Measurements from ENCODE around the gene ELAVL4.
A peak's percentile ranks its signal among the peaks of the same experiment; 100 is the strongest.

The ELAVL4 gene

DNA sequence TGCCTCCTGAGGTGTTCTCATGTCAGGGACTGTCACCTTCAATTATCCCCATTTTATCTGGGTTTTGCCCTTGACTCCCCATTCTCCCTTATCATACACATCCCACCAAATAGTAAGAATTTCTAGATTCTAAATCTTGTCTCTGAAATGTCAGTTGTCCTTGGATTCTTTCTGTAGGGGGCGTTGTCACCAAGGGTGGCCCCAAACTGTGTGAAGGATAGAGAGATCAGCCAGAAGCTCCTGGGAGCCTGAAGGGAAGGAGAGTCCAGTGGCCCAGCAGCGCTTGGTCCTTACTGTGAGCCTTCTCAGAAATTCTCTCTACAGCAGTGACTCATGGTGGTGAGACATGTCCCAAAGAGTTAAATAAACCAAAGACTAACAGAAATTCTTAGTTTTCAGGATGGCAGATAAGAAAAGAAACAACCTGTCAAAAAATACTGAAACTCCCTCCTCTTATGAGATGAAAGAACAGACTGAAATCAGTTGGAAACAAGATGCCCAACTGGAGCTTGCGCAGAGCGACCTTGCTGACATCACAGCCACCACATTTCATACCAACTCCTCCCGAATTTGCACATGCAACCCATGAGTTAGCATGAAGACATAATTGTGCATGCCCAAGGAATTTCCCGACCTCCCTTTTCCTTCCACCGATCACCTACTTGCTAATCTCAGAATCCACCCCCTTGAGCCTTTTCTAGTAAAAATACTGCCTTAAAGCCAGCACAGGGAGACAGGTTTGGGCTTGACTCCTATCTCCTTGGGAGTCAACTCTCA lies 109.8 kb downstream of the ELAVL4 start:
- Histone ChIP-seq H3K9ac (ENCODE audit: low read depth, low read length) (no peak overlapping the region), H3K4me1 (ENCODE audit: insufficient read depth, low read length) (no peaks in the 10 kb centered on the region), H3K36me3 (ENCODE audit: insufficient read depth, low read depth, low read length) (no peaks in the 10 kb centered on the region), H3K27me3 (ENCODE audit: insufficient read depth, low read length) (no peaks in the 10 kb centered on the region), H3K9me3 (ENCODE audit: insufficient read depth, low read depth, low read length) (no peaks in the 10 kb centered on the region), H3K4me3 (ENCODE audit: low read length) (no peak overlapping the region), H3K27ac (ENCODE audit: low read length) (no peak overlapping the region)

GRCh38 chr1:50228871-50229384 lies 120.2 kb downstream of the ELAVL4 start:
- no peaks in the 10 kb centered on the region for H3K36me3 ChIP-seq (ENCODE audit: insufficient read depth, low read depth, low read length)
- no peak overlapping the region for H3K4me3 ChIP-seq (ENCODE audit: low read length)
- no peaks in the 10 kb centered on the region for H3K27me3 ChIP-seq (ENCODE audit: insufficient read depth, low read length)

DNA sequence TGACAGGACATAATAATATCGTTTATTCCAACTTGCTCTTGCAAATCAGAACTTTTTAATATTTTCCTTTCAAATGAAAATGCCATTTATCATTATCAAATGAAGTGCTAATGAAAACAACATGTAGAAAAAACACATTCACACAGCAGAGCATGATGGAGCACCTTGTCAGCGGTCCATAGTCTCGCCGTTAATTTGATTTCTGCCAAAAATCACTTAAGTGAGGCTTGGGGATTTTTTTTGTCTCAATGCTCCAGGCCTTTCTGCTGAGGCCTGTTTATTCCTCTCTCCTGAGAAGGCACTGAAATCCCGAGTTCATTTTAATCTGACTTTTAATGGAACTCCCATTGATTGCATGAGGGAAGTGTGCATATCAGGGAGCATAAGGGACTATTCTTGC lies 122.5 kb downstream of the ELAVL4 start:
- Histone ChIP-seq H3K27ac (ENCODE audit: low read length) (no peak overlapping the region), H3K36me3 (ENCODE audit: insufficient read depth, low read depth, low read length) (no peaks in the 10 kb centered on the region), H3K4me3 (ENCODE audit: low read length) (no peak overlapping the region), H3K27me3 (ENCODE audit: insufficient read depth, low read length) (no peaks in the 10 kb centered on the region), H3K4me1 (ENCODE audit: insufficient read depth, low read length) (no peaks in the 10 kb centered on the region), H3K9ac (ENCODE audit: low read depth, low read length) (no peak overlapping the region), H3K9me3 (ENCODE audit: insufficient read depth, low read depth, low read length) (peaks cover 21% of the 10 kb centered on the region)

More at GRCh38 chr1:50228871-50229384, 120.2 kb downstream of the ELAVL4 start:
- Histone ChIP-seq H3K27ac (ENCODE audit: low read length) (no peak overlapping the region), H3K9me3 (ENCODE audit: insufficient read depth, low read depth, low read length) (peaks cover 22% of the 10 kb centered on the region), H3K9ac (ENCODE audit: low read depth, low read length) (no peak overlapping the region), H3K4me1 (ENCODE audit: insufficient read depth, low read length) (no peaks in the 10 kb centered on the region)

GRCh38 chr1:50232336-50232735 lies 123.6 kb downstream of the ELAVL4 start:
- no peaks in the 10 kb centered on the region for H3K36me3 ChIP-seq (ENCODE audit: insufficient read depth, low read depth, low read length)
- peaks cover 24% of the 10 kb centered on the region for H3K9me3 ChIP-seq (ENCODE audit: insufficient read depth, low read depth, low read length)

DNA sequence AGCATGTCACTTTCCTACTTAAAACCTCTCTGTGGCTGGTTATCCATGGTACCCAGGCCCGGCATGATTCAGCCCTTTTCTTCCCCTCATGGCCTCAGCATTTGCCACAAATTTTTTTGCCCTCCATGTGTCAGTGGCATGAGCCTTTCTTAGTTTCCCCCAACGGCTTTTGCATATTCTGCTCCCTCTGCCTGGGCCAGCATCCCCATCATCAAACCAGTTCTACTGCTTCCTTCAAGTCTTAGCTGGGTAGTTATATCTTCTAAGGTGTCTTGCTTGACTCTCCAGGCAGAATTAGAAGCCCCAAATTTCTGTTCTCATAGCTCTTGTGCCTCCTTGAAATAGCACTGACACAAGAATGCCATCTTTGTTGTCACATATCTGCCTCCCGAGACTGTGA lies 127.9 kb downstream of the ELAVL4 start:
- Histone ChIP-seq H3K9ac (ENCODE audit: low read depth, low read length) (no peak overlapping the region), H3K9me3 (ENCODE audit: insufficient read depth, low read depth, low read length) (peaks cover 24% of the 10 kb centered on the region), H3K27me3 (ENCODE audit: insufficient read depth, low read length) (no peaks in the 10 kb centered on the region), H3K27ac (ENCODE audit: low read length) (no peak overlapping the region), H3K4me3 (ENCODE audit: low read length) (no peak overlapping the region), H3K36me3 (ENCODE audit: insufficient read depth, low read depth, low read length) (no peaks in the 10 kb centered on the region), H3K4me1 (ENCODE audit: insufficient read depth, low read length) (no peaks in the 10 kb centered on the region)

More at GRCh38 chr1:50232336-50232735, 123.6 kb downstream of the ELAVL4 start:
- Histone ChIP-seq H3K27me3 (ENCODE audit: insufficient read depth, low read length) (no peaks in the 10 kb centered on the region), H3K9ac (ENCODE audit: low read depth, low read length) (no peak overlapping the region), H3K4me1 (ENCODE audit: insufficient read depth, low read length) (no peaks in the 10 kb centered on the region), H3K27ac (ENCODE audit: low read length) (no peak overlapping the region), H3K4me3 (ENCODE audit: low read length) (no peak overlapping the region)

DNA sequence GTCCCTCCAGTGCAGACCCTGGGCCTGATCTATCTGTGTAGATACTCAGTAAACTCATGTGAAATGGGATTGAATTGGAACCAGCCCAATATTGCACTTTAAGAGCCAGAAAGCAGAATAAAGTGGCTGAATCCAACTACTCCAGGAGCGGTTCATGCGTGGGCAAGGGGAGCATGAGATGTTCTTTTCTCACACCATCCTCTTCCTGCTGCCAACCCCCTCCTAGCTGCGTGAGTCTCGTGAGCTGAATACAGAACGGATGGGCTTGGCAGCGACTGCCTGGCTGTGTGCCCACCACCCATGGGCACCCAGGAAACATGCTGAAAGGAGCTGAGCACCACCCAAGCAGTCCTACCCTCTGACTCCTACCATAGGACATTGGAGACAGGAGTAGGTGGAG lies 128.3 kb downstream of the ELAVL4 start:
- Histone ChIP-seq H3K4me3 (ENCODE audit: low read length) (no peak overlapping the region), H3K4me1 (ENCODE audit: insufficient read depth, low read length) (no peaks in the 10 kb centered on the region), H3K9me3 (ENCODE audit: insufficient read depth, low read depth, low read length) (peaks cover 24% of the 10 kb centered on the region), H3K9ac (ENCODE audit: low read depth, low read length) (no peak overlapping the region), H3K27me3 (ENCODE audit: insufficient read depth, low read length) (no peaks in the 10 kb centered on the region), H3K27ac (ENCODE audit: low read length) (no peak overlapping the region), H3K36me3 (ENCODE audit: insufficient read depth, low read depth, low read length) (no peaks in the 10 kb centered on the region)

- H3K9me3 ChIP-seq (ENCODE audit: insufficient read depth, low read depth, low read length), result no peaks in the 10 kb centered on the region
- no peak overlapping the region for H3K4me3 ChIP-seq (ENCODE audit: low read length)
- no peak overlapping the region for H3K9ac ChIP-seq (ENCODE audit: low read depth, low read length)
- H3K27ac ChIP-seq (ENCODE audit: low read length), result no peak overlapping the region
- no peaks in the 10 kb centered on the region for H3K36me3 ChIP-seq (ENCODE audit: insufficient read depth, low read depth, low read length)
- no peaks in the 10 kb centered on the region for H3K4me1 ChIP-seq (ENCODE audit: insufficient read depth, low read length)
- H3K27me3 ChIP-seq (ENCODE audit: insufficient read depth, low read length), result no peaks in the 10 kb centered on the region
These were observed 135.2 kb downstream of the ELAVL4 start for GRCh38 chr1:50243939-50244338.

GRCh38 chr1:50246869-50247268 lies 138.1 kb downstream of the ELAVL4 start:
- Histone ChIP-seq H3K4me3 (ENCODE audit: low read length) (no peak overlapping the region), H3K9ac (ENCODE audit: low read depth, low read length) (no peak overlapping the region), H3K36me3 (ENCODE audit: insufficient read depth, low read depth, low read length) (no peaks in the 10 kb centered on the region), H3K4me1 (ENCODE audit: insufficient read depth, low read length) (peaks cover 7% of the 10 kb centered on the region; the same call in 1 of the 2 replicates), H3K27ac (ENCODE audit: low read length) (no peak overlapping the region), H3K9me3 (ENCODE audit: insufficient read depth, low read depth, low read length) (no peaks in the 10 kb centered on the region), H3K27me3 (ENCODE audit: insufficient read depth, low read length) (no peaks in the 10 kb centered on the region; the same call in 1 of the 2 replicates)

DNA sequence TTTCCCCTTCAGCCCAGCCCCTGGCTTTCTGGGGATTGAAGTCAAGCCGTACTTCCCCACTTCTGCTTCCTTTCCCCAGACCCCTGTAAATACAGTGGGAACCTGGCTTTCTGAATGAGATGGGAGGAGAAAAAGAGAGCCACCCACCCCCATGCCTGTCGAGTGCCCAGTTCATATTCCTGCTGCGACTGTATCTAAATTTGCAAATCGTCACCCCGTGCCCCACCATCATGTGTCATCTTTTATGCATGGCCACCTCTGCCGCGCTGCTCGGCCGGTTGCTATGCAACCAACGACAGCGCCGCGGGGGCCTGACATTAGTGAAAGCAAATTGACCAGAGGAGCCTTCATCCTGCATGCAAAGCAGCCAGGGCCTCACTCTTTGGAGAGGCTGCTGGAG lies 143.0 kb downstream of the ELAVL4 start:
- Histone ChIP-seq H3K9me3 (ENCODE audit: insufficient read depth, low read depth, low read length) (no peaks in the 10 kb centered on the region), H3K27me3 (ENCODE audit: insufficient read depth, low read length) (peaks cover 4% of the 10 kb centered on the region; the same call in 1 of the 2 replicates), H3K4me3 (ENCODE audit: low read length) (peak overlapping the region; percentile 53; the same call in 1 of the 2 replicates), H3K4me1 (ENCODE audit: insufficient read depth, low read length) (peaks cover 10% of the 10 kb centered on the region; the same call in 1 of the 2 replicates), H3K27ac (ENCODE audit: low read length) (no peak overlapping the region), H3K36me3 (ENCODE audit: insufficient read depth, low read depth, low read length) (no peaks in the 10 kb centered on the region), H3K9ac (ENCODE audit: low read depth, low read length) (no peak overlapping the region)

DNA sequence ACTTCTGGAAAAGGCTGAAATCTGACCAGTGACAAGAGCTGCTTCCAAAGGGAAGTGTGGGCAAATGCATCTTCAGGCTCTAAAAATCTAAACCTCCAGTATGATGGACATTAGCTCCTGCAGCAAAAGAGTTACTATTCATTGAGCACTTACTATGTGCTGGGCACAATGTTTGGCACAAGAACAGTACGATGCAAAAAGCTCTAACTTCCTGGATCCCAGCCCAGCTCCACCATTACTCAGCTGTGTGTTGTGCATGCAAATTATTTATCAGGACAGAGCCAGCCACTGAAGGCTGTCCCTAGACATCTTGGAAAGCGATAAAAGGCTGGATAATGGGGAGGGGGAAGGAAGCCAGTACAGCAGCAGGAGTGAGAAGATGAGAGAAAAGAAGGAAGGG lies 143.5 kb downstream of the ELAVL4 start:
- H3K4me1 ChIP-seq (ENCODE audit: insufficient read depth, low read length), result peaks cover 10% of the 10 kb centered on the region; the same call in 1 of the 2 replicates
- peak overlapping the region; percentile 53; the same call in 1 of the 2 replicates for H3K4me3 ChIP-seq (ENCODE audit: low read length)
- H3K27me3 ChIP-seq (ENCODE audit: insufficient read depth, low read length), result peaks cover 4% of the 10 kb centered on the region; the same call in 1 of the 2 replicates
- no peaks in the 10 kb centered on the region for H3K36me3 ChIP-seq (ENCODE audit: insufficient read depth, low read depth, low read length)
- no peak overlapping the region for H3K9ac ChIP-seq (ENCODE audit: low read depth, low read length)
- no peak overlapping the region for H3K27ac ChIP-seq (ENCODE audit: low read length)
- H3K9me3 ChIP-seq (ENCODE audit: insufficient read depth, low read depth, low read length), result no peaks in the 10 kb centered on the region

Measured in iPS-20b (cell line).